ENCODE data around the gene ZNF503. TPM values are rescaled to one million over a fixed set of nuclear protein-coding genes. Genes with fewer than 3 reads are reported as not detected.

ZNF503 gene
- total and polyA plus RNA-seq, 2 of the 8 experiments (the other 6 are each of a cell fraction or from before 2014, with no cell fraction given), result 0.03 to 0.13 TPM

DNA sequence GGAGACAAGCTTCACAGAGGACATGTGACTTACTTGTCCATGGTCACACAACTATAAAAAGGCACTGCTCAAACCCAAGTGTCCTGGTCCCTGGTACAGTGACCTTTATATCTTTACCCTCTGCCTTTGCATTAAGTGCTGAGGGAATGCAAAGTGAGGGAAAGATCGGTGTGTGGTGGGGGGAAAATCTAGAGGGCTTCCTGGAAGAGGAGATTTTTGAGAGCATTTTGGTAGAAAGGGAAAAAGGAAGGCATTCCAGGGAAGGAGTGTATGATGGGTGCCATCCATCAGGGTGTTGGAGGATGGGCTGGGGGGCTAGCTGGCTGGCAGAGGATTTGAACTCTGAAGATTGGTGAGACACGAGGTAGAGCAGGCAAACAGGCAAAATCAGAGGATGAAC lies 9.3 kb downstream of the ZNF503 start:
- Histone ChIP-seq H4K20me1 (replicated peaks in 1 of 2; ENCODE audit: control insufficient read depth in 1 of 2, insufficient read depth in 2 of 2, low read length in 2 of 2) (peaks cover 2 to 3% of the 10 kb centered on the region in 2 experiments), H4K5ac (ENCODE audit: insufficient read length, low read depth, low read length) (no peak overlapping the region), H3K4me1 (replicated peaks in 1 of 4; ENCODE audit: control insufficient read depth in 3 of 4, insufficient read depth in 4 of 4, low read length in 3 of 4) (peaks cover 0 to 19% (median 4%) of the 10 kb centered on the region in 4 experiments; a peak in 5 of 7 replicates), H3K4me2 (ENCODE audit: insufficient read depth in 1 of 2, low read depth in 2 of 2, low read length in 2 of 2) (no peak overlapping the region), H3K36me3 (ENCODE audit: control insufficient read depth in 2 of 4, insufficient read depth in 4 of 4, low read length in 3 of 4) (peaks cover 0 to 5% (median 0%) of the 10 kb centered on the region in 4 experiments; a peak in 1 of 8 replicates), H3K18ac (ENCODE audit: extremely low read depth, low read length) (no peak overlapping the region), H3K9ac (replicated peaks in 1 of 4; ENCODE audit: extremely low read depth in 1 of 4, low read depth in 3 of 4, low read length in 3 of 4) (no peak overlapping the region), H4K8ac (ENCODE audit: extremely low read depth, insufficient read depth, low read length) (no peak overlapping the region), H2BK12ac (ENCODE audit: low read depth, low read length) (no peak overlapping the region), H3K79me2 (ENCODE audit: control insufficient read depth in 1 of 2, insufficient read depth in 2 of 2, low read length in 2 of 2) (no peaks in the 10 kb centered on the region), H2AK5ac (ENCODE audit: low read depth, low read length) (no peak overlapping the region), H3K27me3 (replicated peaks in 1 of 4; ENCODE audit: control insufficient read depth in 3 of 4, extremely low read depth in 1 of 4, insufficient read depth in 3 of 4, low read length in 3 of 4) (peaks cover 35 to 63% (median 47%) of the 10 kb centered on the region in 4 experiments), H2BK20ac (ENCODE audit: low read length) (no peak overlapping the region), H3K23ac (ENCODE audit: insufficient read length) (no peak overlapping the region), H3K4me3 (ENCODE audit: extremely low read depth in 1 of 4, insufficient read depth in 2 of 4, low read depth in 3 of 4, low read length in 4 of 4) (no peak overlapping the region), H3K56ac (replicated peaks; ENCODE audit: insufficient read length, low read depth, low read length) (no peak overlapping the region), H2BK5ac (ENCODE audit: low read depth, low read length) (no peak overlapping the region), H2BK15ac (ENCODE audit: low read length) (no peak overlapping the region), H3K14ac (ENCODE audit: insufficient read length) (no peak overlapping the region), H2BK120ac (replicated peaks; ENCODE audit: low read depth, low read length) (no peak overlapping the region), H3K23me2 (ENCODE audit: low read depth, low read length) (peaks cover 11% of the 10 kb centered on the region; the same call in 1 of the 2 replicates), H3K4ac (replicated peaks; ENCODE audit: insufficient read length, low read depth, low read length) (no peak overlapping the region), H3K9me3 (ENCODE audit: insufficient read depth in 2 of 2, low read depth in 1 of 2, low read length in 1 of 2) (no peaks in the 10 kb centered on the region), H4K91ac (replicated peaks; ENCODE audit: insufficient read length, low read length) (no peak overlapping the region), H3K79me1 (ENCODE audit: low read depth, low read length) (no peaks in the 10 kb centered on the region), H3K27ac (ENCODE audit: low read depth, low read length) (no peak overlapping the region), H2AFZ (ENCODE audit: low read length) (no peak overlapping the region)
- DNase-seq (ENCODE audit: low read depth in 1 of 2, low spot score in 2 of 2), result no peak
- 76% methylated on average over 2 of the region's 2 CpGs; no CpG with 5 or more reads in 1 of the 2 experiments for WGBS, 2 experiments (ENCODE audit: extremely low coverage in 1 of 2, insufficient coverage in 1 of 2, insufficient read length in 1 of 2, insufficient replicate concordance in 2 of 2, low coverage in 1 of 2, low lambda C conversion rate in 2 of 2, missing lambda C conversion rate in 1 of 2)
- FAIRE-seq, result no peak
- CTCF ChIA-PET (ENCODE audit: partially characterized antibody), result interaction anchor here (0.6 to 1.9 kb wide), 4 partner anchors 93 to 644 kb away, joined by 3 to 4 read pairs (median 3); no protein-coding TSS in a partner anchor
- POLR2A ChIA-PET (ENCODE audit: partially characterized antibody), result interaction anchor here (1.2 kb wide), 1 partner anchor 25 kb away, joined by 3 read pairs; no protein-coding TSS in a partner anchor
- TF ChIP-seq HDAC2 (IDR thresholded peaks at IDR 0.05; ENCODE audit: borderline replicate concordance in 1 of 2, low read depth in 2 of 2, low read length in 2 of 2), result no peak
- no peak for TF ChIP-seq JUN (IDR thresholded peaks at IDR 0.05; ENCODE audit: low read depth, low read length)
- TF ChIP-seq, protein P1, sequence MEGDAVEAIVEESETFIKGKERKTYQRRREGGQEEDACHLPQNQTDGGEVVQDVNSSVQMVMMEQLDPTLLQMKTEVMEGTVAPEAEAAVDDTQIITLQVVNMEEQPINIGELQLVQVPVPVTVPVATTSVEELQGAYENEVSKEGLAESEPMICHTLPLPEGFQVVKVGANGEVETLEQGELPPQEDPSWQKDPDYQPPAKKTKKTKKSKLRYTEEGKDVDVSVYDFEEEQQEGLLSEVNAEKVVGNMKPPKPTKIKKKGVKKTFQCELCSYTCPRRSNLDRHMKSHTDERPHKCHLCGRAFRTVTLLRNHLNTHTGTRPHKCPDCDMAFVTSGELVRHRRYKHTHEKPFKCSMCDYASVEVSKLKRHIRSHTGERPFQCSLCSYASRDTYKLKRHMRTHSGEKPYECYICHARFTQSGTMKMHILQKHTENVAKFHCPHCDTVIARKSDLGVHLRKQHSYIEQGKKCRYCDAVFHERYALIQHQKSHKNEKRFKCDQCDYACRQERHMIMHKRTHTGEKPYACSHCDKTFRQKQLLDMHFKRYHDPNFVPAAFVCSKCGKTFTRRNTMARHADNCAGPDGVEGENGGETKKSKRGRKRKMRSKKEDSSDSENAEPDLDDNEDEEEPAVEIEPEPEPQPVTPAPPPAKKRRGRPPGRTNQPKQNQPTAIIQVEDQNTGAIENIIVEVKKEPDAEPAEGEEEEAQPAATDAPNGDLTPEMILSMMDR (IDR thresholded peaks at IDR 0.05; ENCODE audit: control extremely low read depth in 1 of 3, insufficient read depth in 1 of 3, low read depth in 1 of 3, low read length in 3 of 3), result no peak
- TF ChIP-seq RBBP5 (IDR thresholded peaks at IDR 0.05; ENCODE audit: borderline replicate concordance, low read depth, low read length), result no peak
- TF ChIP-seq TAF1 (IDR thresholded peaks at IDR 0.05; ENCODE audit: low read depth, low read length), result no peak
- TF ChIP-seq GTF2F1 (IDR thresholded peaks at IDR 0.05; ENCODE audit: borderline replicate concordance, low read depth, low read length), result no peak
- no peak for TF ChIP-seq EGR1 (IDR thresholded peaks at IDR 0.05; ENCODE audit: borderline replicate concordance, low read depth, low read length)
- TF ChIP-seq EP300 (IDR thresholded peaks at IDR 0.05; ENCODE audit: borderline replicate concordance in 1 of 2, low read depth in 2 of 2, low read length in 2 of 2), result no peak
- no peak for TF ChIP-seq TBP (IDR thresholded peaks at IDR 0.05; ENCODE audit: low read depth, low read length)
- TF ChIP-seq, protein P2, sequence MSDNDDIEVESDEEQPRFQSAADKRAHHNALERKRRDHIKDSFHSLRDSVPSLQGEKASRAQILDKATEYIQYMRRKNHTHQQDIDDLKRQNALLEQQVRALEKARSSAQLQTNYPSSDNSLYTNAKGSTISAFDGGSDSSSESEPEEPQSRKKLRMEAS (IDR thresholded peaks at IDR 0.05), result no peak
- no peak for TF ChIP-seq YY1 (IDR thresholded peaks at IDR 0.05; ENCODE audit: low read depth, low read length)
